HepG2 (cell line): Measurements from ENCODE around the gene DST. TPM values are rescaled to one million over a fixed set of nuclear protein-coding genes. Genes with fewer than 3 reads are reported as not detected.

Experiments used
- CCDC6 ChIP-seq: sonication (generic); formaldehyde crosslinking; IDR thresholded peaks from 2 replicates; pipeline ENCODE4 v1.8.1; 2022; ENCODE audit warnings: mild to moderate bottlenecking, missing genetic modification reagents, moderate library complexity
- CHD2 ChIP-seq: IDR thresholded peaks from 2 replicates; pipeline ENCODE4 v1.6.1; 2011; ENCODE audit warnings: low read depth, low read length, improper control_type of control experiment
- KDM3A ChIP-seq: IDR thresholded peaks from 2 replicates; pipeline ENCODE4 v1.6.1; 2018; ENCODE audit warnings: low read depth, missing compliant biosample characterization
- KLF16 ChIP-seq, 2 experiments: sonication (generic) in 1 of 2; formaldehyde crosslinking in 1 of 2; IDR thresholded peaks; 2 replicates each; pipeline versions ENCODE4 v1.6.1 to v1.8.0; 2016 to 2023; ENCODE audit warnings: missing genetic modification reagents in 2 of 2, missing compliant biosample characterization in 1 of 2
- MIXL1 ChIP-seq: IDR thresholded peaks from 2 replicates; pipeline ENCODE4 v1.6.1; 2016
- NONO ChIP-seq, 2 experiments: fragments of 450-650 bp in 1 of 2; sonication (generic) in 1 of 2; formaldehyde crosslinking in 1 of 2; IDR thresholded peaks in 1 of 2; conservative IDR thresholded peaks in 1 of 2; 2 replicates each; pipeline versions ENCODE4 v1.6.1 to v1.8.0; 2017 to 2022; ENCODE audit warnings: mild to moderate bottlenecking in 1 of 2, missing genetic modification reagents in 1 of 2, moderate library complexity in 1 of 2
- PAWR ChIP-seq: sonication (generic); formaldehyde crosslinking; IDR thresholded peaks from 2 replicates; pipeline ENCODE4 v1.4.0; 2020; ENCODE audit warnings: missing genetic modification reagents, mild to moderate bottlenecking, borderline replicate concordance
- SPEN ChIP-seq: sonication (generic); formaldehyde crosslinking; IDR thresholded peaks from 2 replicates; pipeline ENCODE4 v1.5.1; 2020; ENCODE audit warnings: low read depth, mild to moderate bottlenecking, missing genetic modification reagents
- SRF ChIP-seq: IDR thresholded peaks from 2 replicates; pipeline ENCODE4 v1.6.1; 2011; ENCODE audit warnings: mild to moderate bottlenecking, low read depth, low read length, moderate library complexity
- SRSF9 ChIP-seq: fragments of 200-400 bp; formaldehyde crosslinking; IDR thresholded peaks from 2 replicates; pipeline ENCODE4 v1.6.1; 2018; ENCODE audit warnings: borderline replicate concordance, mild to moderate bottlenecking, low read depth, low read length; ENCODE audit not compliant: insufficient read depth, poor library complexity, severe bottlenecking
- ZNF230 ChIP-seq: sonication (generic); formaldehyde crosslinking; IDR thresholded peaks from 2 replicates; pipeline ENCODE4 v1.4.0; 2020; ENCODE audit warnings: mild to moderate bottlenecking, missing genetic modification reagents
- ZNF543 ChIP-seq: sonication (generic); formaldehyde crosslinking; IDR thresholded peaks from 2 replicates; pipeline ENCODE4 v1.4.0; 2020; ENCODE audit warnings: mild to moderate bottlenecking, missing genetic modification reagents
- ZNF747 ChIP-seq: sonication (generic); formaldehyde crosslinking; IDR thresholded peaks from 2 replicates; pipeline ENCODE4 v1.8.1; 2023; ENCODE audit warnings: missing genetic modification reagents, mild to moderate bottlenecking, borderline replicate concordance
- ZNF776 ChIP-seq: sonication (generic); formaldehyde crosslinking; IDR thresholded peaks from 2 replicates; pipeline ENCODE4 v1.4.0; 2020; ENCODE audit warnings: mild to moderate bottlenecking, missing genetic modification reagents
- ZNF841 ChIP-seq: sonication (generic); formaldehyde crosslinking; IDR thresholded peaks from 2 replicates; pipeline ENCODE4 v1.8.1; 2023; ENCODE audit warnings: missing genetic modification reagents, borderline replicate concordance
- polyA plus RNA-seq, 8 experiments: library from polyadenylated mRNA; depleted of rRNA in 3 of 8; stranded (reverse) in 7 of 8; unstranded in 1 of 8; fragments of >200 nt; fragmentation: Illumina TruSeq in 4 of 8; extraction: Trizol in 4 of 8; gene quantifications; 2 replicates each; pipeline versions ENCODE4 v1.2.1 to v1.2.3, GENCODE V29; 2011 to 2016; ENCODE audit warnings: low read depth in 4 of 8, missing spikeins in 1 of 8, mixed read lengths in 1 of 8; ENCODE audit not compliant: insufficient read depth in 1 of 8
- total RNA-seq, 5 experiments: library from RNA; depleted of rRNA; stranded (reverse); fragments of >200 nt; fragmentation: Illumina TruSeq; extraction: Trizol; gene quantifications; 2 replicates each; pipeline ENCODE4 v1.2.3, GENCODE V29; 2016; ENCODE audit warnings: low read depth in 1 of 5
- TF ChIP-seq, protein P1 (sequence below): sonication (generic); formaldehyde crosslinking; IDR thresholded peaks from 2 replicates; pipeline ENCODE4 v1.9.0; 2021; ENCODE audit warnings: missing genetic modification reagents, mild to moderate bottlenecking, borderline replicate concordance
- TF ChIP-seq, protein P2 (sequence below): sonication (generic); formaldehyde crosslinking; conservative IDR thresholded peaks from 2 replicates; pipeline ENCODE4 v1.4.0; 2020; ENCODE audit warnings: missing genetic modification reagents
- TF ChIP-seq, protein P3 (sequence below): sonication (generic); formaldehyde crosslinking; conservative IDR thresholded peaks from 2 replicates; pipeline ENCODE4 v1.8.1; 2023; ENCODE audit warnings: missing genetic modification reagents
- TF ChIP-seq, protein P4 (sequence below): sonication (generic); formaldehyde crosslinking; IDR thresholded peaks from 2 replicates; pipeline ENCODE4 v1.4.0; 2020; ENCODE audit warnings: mild to moderate bottlenecking, missing genetic modification reagents, borderline replicate concordance
- TF ChIP-seq, protein P5 (sequence below), 2 experiments: sonication (generic) in 1 of 2; formaldehyde crosslinking in 1 of 2; IDR thresholded peaks; 2 replicates each; pipeline versions ENCODE4 v1.5.1 to v1.6.1; 2011 to 2020; ENCODE audit warnings: borderline replicate concordance in 1 of 2, low read depth in 1 of 2, low read length in 1 of 2, mild to moderate bottlenecking in 1 of 2, missing genetic modification reagents in 1 of 2, moderate library complexity in 1 of 2

DST gene
- total and polyA plus RNA-seq, 2 of the 13 experiments (the other 11 are each of a cell fraction or from before 2014, with no cell fraction given): 64.4 to 89.0 TPM

DNA sequence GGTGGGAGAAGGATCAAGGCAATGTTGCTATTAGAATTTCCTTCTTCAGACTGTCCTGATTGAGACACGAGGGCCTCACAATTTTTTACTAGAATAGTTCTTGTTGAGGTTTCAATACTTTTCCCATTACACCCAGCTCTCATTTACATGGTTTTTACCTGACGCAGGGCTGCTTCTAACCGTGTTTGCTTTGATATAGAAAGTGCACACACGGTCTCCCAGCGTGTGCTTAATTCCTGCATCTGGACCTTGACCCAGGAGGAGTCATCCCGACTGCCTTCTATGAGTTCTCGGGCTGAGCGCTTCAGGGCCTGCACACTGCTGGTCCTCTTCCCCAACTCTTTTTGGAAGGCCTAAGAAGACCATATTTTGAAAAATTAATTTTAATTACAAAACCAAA, 160.2 kb downstream of the DST start (continued):
- TF ChIP-seq, protein P1, sequence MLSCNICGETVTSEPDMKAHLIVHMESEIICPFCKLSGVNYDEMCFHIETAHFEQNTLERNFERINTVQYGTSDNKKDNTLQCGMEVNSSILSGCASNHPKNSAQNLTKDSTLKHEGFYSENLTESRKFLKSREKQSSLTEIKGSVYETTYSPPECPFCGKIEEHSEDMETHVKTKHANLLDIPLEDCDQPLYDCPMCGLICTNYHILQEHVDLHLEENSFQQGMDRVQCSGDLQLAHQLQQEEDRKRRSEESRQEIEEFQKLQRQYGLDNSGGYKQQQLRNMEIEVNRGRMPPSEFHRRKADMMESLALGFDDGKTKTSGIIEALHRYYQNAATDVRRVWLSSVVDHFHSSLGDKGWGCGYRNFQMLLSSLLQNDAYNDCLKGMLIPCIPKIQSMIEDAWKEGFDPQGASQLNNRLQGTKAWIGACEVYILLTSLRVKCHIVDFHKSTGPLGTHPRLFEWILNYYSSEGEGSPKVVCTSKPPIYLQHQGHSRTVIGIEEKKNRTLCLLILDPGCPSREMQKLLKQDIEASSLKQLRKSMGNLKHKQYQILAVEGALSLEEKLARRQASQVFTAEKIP (CRISPR knock-in tag): no peak
- TF ChIP-seq ZNF747 (CRISPR knock-in tag) (no peak), SPEN (no peak), SRSF9 (no peak), PAWR (CRISPR knock-in tag) (no peak), KDM3A (no peak), ZNF230 (no peak), CHD2 (no peak), SRF (no peak), ZNF776 (no peak), KLF16 (CRISPR knock-in tag; IDR thresholded peaks at IDR 0.05) (0 out of 4 replicates have a peak, but pooled peaks of 1 of the 2 experiments have one; percentile 21), NONO (IDR thresholded peaks at IDR 0.05) (no peak), NONO (CRISPR knock-in tag; conservative IDR thresholded peaks at IDR 0.05) (no peak), CCDC6 (no peak), ZNF841 (no peak), ZNF543 (no peak), MIXL1 (CRISPR knock-in tag) (peak; percentile 82)
- TF ChIP-seq, protein P2, sequence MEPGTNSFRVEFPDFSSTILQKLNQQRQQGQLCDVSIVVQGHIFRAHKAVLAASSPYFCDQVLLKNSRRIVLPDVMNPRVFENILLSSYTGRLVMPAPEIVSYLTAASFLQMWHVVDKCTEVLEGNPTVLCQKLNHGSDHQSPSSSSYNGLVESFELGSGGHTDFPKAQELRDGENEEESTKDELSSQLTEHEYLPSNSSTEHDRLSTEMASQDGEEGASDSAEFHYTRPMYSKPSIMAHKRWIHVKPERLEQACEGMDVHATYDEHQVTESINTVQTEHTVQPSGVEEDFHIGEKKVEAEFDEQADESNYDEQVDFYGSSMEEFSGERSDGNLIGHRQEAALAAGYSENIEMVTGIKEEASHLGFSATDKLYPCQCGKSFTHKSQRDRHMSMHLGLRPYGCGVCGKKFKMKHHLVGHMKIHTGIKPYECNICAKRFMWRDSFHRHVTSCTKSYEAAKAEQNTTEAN: no peak
- TF ChIP-seq, protein P3, sequence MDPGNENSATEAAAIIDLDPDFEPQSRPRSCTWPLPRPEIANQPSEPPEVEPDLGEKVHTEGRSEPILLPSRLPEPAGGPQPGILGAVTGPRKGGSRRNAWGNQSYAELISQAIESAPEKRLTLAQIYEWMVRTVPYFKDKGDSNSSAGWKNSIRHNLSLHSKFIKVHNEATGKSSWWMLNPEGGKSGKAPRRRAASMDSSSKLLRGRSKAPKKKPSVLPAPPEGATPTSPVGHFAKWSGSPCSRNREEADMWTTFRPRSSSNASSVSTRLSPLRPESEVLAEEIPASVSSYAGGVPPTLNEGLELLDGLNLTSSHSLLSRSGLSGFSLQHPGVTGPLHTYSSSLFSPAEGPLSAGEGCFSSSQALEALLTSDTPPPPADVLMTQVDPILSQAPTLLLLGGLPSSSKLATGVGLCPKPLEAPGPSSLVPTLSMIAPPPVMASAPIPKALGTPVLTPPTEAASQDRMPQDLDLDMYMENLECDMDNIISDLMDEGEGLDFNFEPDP (CRISPR knock-in tag): no peak
- TF ChIP-seq, protein P4, sequence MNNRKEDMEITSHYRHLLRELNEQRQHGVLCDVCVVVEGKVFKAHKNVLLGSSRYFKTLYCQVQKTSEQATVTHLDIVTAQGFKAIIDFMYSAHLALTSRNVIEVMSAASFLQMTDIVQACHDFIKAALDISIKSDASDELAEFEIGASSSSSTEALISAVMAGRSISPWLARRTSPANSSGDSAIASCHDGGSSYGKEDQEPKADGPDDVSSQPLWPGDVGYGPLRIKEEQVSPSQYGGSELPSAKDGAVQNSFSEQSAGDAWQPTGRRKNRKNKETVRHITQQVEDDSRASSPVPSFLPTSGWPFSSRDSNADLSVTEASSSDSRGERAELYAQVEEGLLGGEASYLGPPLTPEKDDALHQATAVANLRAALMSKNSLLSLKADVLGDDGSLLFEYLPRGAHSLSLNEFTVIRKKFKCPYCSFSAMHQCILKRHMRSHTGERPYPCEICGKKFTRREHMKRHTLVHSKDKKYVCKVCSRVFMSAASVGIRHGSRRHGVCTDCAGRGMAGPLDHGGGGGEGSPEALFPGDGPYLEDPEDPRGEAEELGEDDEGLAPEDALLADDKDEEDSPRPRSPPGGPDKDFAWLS (CRISPR knock-in tag): no peak
- TF ChIP-seq, protein P5, sequence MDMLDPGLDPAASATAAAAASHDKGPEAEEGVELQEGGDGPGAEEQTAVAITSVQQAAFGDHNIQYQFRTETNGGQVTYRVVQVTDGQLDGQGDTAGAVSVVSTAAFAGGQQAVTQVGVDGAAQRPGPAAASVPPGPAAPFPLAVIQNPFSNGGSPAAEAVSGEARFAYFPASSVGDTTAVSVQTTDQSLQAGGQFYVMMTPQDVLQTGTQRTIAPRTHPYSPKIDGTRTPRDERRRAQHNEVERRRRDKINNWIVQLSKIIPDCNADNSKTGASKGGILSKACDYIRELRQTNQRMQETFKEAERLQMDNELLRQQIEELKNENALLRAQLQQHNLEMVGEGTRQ (IDR thresholded peaks at IDR 0.05; ENCODE audit: low read depth, low read length): no peak
- TF ChIP-seq, protein P5 (CRISPR knock-in tag; IDR thresholded peaks at IDR 0.05; ENCODE audit: borderline replicate concordance): no peak
